ENCODE measurements around the gene NLE1.

DNA sequence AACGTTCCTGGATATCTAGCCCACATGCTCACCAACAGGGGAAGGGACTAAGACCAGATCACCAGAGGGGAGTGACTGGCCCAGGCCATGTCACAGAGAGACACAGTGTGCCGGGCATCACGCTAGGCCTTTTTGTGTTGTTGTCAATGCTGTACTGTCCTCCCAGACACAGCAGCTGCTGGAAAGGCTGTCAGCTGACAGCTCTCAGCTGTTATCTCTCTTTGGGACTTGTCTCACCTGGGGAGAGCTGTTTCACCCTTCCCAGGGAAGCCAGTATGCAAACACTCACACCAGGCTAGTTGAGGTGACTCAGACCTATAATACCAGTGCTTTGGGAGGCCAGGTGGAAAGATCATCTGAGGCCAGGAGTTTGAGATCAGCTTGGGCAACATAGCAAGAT is 24.9 kb upstream of the NLE1 start:
- TF ChIP-seq, protein P1, sequence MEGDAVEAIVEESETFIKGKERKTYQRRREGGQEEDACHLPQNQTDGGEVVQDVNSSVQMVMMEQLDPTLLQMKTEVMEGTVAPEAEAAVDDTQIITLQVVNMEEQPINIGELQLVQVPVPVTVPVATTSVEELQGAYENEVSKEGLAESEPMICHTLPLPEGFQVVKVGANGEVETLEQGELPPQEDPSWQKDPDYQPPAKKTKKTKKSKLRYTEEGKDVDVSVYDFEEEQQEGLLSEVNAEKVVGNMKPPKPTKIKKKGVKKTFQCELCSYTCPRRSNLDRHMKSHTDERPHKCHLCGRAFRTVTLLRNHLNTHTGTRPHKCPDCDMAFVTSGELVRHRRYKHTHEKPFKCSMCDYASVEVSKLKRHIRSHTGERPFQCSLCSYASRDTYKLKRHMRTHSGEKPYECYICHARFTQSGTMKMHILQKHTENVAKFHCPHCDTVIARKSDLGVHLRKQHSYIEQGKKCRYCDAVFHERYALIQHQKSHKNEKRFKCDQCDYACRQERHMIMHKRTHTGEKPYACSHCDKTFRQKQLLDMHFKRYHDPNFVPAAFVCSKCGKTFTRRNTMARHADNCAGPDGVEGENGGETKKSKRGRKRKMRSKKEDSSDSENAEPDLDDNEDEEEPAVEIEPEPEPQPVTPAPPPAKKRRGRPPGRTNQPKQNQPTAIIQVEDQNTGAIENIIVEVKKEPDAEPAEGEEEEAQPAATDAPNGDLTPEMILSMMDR (IDR thresholded peaks at IDR 0.05): no peak
- TF ChIP-seq TCF7L2 (IDR thresholded peaks at IDR 0.05; ENCODE audit: low read depth, low read length) (no peak), POLR2AphosphoS5 (IDR thresholded peaks at IDR 0.05; ENCODE audit: low read depth, low read length) (no peak)
